ENCODE data around the gene TMEM235.

DNA sequence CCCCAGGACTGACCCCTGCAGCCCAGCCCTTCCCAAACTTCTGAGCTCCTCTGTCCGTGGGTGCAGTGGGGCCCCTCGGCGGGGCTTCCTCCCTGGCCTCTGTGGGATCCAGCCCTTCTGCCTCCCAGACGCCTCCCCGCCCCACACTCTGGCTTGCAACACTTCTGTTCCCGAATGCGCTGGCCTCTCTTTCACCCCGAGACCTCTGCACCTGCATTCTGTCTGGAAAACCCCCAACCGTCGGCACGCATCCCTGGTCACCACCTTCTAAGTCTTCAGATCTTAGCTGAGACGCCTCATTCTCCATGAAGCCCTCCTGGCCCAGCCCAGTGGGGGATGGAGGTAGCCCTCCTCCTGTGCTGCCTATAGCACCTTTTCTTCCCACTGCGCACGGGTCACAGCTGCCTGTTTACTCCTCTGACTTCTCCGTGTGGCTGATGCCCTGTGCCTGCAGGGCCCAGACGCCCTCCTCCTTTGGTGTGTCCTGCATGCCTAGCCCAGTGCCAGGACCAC is 26.4 kb downstream of the TMEM235 start:
- TF ChIP-seq, protein P1, sequence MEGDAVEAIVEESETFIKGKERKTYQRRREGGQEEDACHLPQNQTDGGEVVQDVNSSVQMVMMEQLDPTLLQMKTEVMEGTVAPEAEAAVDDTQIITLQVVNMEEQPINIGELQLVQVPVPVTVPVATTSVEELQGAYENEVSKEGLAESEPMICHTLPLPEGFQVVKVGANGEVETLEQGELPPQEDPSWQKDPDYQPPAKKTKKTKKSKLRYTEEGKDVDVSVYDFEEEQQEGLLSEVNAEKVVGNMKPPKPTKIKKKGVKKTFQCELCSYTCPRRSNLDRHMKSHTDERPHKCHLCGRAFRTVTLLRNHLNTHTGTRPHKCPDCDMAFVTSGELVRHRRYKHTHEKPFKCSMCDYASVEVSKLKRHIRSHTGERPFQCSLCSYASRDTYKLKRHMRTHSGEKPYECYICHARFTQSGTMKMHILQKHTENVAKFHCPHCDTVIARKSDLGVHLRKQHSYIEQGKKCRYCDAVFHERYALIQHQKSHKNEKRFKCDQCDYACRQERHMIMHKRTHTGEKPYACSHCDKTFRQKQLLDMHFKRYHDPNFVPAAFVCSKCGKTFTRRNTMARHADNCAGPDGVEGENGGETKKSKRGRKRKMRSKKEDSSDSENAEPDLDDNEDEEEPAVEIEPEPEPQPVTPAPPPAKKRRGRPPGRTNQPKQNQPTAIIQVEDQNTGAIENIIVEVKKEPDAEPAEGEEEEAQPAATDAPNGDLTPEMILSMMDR (IDR thresholded peaks at IDR 0.05), result no peak
- no peak for TF ChIP-seq POLR2A (IDR thresholded peaks at IDR 0.05)
